A549 treated with AZD2906 at 1 μM for 4 hours (cell line): Measurements from ENCODE around the gene HPGDS. TPM values are rescaled to one million over a fixed set of nuclear protein-coding genes. Genes with fewer than 3 reads are reported as not detected.

Experiments used
- total RNA-seq: library from RNA; stranded (reverse); fragments of 200-300 nt; extraction: Qiagen RNA extraction; gene quantifications from 5 replicates; pipeline ENCODE4 v1.2.3, GENCODE V29; 2022

The HPGDS gene
- not detected in 5 replicates for total RNA-seq

GRCh38 chr4:94342694-94343093, at the start of gene HPGDS:
Gene HPGDS, minus strand, starts transcription at chr4:94342836. Its CDS starts 8,207 bp downstream, at chr4:94334629.

Other genes starting within 250 kb of the HPGDS start
- 9.9 to 13.9 TPM (median 11.3 TPM) in 5 replicates for gene SMARCAD1, start 135.0 kb downstream of the HPGDS start, total RNA-seq
- gene PDLIM5, start 109.1 kb upstream of the HPGDS start, total RNA-seq = 28.7 to 39.4 TPM (median 35.3 TPM) in 5 replicates